Stromal cell of bone marrow (primary cell): ENCODE results near the gene UBL4B.
A peak's percentile ranks its signal among the peaks of the same experiment; 100 is the strongest.

Experiments
- DNase-seq: peaks from one replicate; pipeline ENCODE4 v3.0.0-alpha.2; 2012; ENCODE audit warnings: low read depth

The UBL4B gene

DNA sequence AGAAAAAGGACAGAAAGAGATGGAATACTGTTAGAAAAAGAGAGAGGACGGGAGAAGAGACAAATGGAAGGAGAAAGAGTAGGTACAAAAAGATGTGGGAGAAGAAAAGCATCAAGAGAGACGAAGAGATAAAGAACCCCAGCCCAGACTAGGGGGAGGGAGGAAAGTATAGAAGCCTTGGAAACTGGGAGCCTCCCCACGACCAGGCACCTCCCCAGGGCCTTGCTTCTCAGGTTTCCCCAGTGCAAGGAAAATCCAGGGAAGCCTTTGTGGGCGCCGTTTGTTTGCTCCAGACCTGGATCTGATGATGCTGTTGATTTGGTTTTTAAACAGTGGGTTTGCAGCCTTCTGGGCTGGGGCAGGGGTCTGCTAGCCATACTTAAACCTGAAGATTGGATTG, 26.6 kb upstream of the UBL4B start:
- no peak for DNase-seq

DNA sequence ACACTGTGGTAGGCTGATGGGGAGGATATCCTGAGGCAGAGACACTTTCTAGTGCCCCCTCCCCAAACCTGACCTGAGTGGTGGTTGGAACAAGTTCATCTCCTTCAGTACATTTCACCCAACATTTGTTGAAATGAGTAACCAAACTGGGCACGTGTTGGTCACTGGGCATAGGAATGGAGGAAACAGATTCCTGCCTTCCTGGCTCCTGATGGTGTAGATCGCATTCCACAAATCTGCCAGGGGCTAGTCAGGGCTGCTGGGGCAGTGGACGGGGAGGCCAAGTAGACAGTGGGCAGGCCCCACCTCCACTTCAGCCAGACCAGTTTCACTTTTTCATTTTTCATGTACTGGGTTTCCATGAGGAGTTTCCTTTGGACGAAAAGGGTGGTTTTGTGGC, 25.3 kb upstream of the UBL4B start:
- no peak for DNase-seq

DNA sequence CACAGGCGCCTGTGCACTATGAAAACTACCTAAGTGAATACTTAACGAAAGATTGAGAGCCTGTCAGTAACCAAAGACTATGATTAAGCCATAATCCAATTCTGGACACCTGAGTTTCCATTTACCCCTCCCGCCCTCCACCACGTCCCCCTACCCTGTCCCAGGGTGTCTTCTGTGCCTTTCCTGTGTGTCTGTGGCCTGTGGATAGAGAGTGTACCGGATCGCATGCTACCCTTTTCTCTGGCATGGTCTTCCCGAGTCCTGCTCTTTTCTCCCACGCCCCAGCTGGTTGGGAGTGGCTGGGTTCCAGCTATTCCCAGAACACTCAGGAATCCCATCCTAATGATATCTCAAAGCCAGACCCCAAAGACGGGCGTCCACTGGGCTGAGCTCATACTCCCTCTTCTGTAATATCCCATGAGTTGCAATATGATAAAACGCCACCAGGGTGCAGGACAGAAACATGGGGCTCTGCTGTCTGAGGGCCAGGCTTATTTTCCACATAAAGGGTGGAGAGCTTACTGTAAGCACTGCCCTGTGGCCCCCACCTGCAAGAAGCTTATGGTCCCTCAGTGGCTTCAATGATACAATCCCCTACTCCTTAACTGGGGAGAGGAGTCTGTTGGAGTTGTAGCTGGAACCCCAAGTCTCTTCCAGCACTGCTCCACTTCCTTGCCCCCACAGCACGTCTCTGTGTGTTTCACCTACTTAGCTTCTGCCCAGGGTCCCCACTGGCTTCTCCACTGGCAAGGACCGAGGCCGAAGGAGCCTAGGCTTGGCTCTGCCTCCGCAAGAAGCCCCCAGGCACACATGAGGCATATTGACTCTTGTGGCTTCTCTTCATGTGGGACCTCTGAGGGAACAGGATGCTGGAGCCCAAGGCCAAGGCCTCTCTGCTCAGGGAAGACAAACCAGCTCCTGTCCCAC, 24.2 kb upstream of the UBL4B start:
- DNase-seq: peak; percentile 39

DNA sequence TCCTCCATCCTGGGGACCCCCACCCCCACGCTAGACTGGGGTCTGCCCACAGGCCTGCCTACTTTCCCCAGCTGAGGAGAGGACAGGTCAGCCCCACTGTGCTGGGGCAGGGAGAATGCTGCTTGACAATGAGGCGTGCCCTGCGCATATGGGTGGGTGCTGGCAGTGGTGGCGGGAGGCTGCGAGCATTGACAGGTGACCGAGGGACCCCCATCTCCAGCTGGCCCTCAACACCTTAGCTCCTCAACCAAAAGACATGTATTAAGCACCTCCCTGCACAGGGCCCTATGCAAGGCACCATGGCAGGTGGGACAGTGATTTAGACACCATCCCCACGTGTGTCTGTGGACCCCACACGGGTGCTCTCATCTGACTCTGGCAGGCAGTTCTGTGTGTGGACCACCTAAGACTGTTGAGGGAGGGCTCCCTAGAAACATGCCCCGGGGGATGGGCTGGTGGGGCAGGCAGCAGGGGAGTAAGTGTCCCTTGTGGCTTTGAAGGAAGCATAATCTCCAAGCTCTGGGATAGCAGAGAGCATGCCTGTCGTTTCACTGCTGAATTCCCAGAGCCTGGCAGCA, 23.4 kb upstream of the UBL4B start:
- no peak for DNase-seq

DNA sequence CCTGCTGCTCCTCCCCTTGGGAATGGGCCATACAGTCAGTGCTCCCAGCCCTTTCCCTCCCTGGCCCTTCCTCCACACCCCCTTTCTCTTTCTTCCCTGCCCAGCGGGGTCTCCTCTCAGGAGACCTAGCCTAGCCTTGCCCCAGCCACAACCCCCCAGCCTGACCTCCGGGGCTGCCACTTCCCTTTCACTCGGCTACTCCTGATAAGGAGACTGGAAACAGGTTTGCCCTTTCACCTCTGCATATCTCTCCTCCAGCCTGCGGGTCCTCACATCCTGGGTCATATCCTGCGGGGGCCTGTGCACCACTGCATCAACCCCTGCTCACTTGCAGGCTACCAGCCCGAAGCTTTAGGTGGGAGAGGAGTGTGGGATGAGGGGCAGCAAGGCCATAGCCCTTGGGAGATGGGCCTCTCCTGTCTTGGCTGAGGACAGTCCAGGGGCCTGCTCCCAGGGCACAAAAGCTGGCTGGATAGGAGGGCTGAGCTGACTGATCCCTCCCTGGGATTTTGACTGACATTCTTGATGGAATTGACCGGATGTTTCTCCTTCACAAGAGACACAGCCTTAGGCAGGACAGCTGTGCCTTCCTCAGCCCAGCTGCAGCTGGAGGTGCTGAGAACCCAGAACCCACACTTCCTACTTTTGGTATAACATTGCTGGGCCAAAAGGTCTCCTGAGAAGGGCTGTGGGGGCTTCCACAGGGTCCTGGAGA, 22.5 kb upstream of the UBL4B start:
- DNase-seq: no peak

DNA sequence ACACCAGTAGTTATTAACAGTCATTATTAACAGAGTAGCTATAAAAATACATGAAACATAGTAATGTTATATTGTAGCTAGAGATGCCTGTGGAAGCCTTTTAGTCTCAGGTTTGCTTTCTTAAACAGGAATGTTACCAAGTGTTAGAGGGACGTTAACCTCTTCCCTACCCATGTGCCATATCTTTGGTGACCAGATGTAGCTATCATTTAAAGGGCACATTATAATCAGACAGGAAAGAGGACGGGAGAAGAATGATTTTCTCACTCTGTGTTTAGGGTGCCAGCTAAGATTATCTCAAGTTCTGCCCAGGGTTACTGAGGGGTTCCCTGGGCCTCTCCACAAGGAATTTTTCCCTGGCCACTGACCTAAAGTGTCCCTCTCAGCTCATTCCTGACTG, 20.9 kb upstream of the UBL4B start:
- DNase-seq: no peak

DNA sequence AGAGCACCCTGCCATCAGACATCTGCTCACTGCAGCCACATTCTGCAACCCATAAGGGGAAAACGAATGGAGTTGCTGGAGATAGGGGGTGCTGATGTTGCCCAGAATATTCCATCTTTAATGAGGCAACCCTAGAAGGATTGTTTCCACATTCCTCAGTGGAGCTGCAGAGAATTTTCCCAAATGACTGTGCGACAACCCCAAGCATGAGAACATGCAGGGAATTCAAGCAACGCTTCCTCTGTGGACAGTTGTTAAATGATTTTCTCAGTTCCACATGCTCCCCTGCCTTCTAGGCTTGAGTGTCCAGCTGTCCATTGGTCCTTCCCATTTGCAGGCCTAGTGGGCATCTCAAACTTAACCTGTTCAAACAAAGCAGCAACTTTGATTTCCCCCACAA, 20.5 kb upstream of the UBL4B start:
- DNase-seq: no peak

DNA sequence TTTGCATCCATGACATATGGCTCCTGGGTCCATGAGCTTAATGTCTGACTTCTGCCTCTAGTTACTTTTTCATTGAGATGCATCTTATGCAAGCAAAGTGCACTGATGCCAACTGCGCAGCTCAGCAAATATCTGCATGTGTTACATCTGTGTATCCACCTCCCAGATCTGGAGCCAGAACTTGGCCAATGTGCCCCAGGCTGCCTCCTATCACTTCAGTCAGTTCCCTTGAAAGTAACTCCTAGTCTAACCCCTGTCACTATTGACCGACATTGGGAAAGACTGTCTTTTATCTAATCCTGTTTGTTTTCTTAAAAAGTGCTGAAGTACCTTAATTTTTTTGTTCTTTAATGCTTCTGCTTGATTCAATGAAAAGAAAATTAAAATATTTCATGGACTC, 19.3 kb upstream of the UBL4B start:
- no peak for DNase-seq

DNA sequence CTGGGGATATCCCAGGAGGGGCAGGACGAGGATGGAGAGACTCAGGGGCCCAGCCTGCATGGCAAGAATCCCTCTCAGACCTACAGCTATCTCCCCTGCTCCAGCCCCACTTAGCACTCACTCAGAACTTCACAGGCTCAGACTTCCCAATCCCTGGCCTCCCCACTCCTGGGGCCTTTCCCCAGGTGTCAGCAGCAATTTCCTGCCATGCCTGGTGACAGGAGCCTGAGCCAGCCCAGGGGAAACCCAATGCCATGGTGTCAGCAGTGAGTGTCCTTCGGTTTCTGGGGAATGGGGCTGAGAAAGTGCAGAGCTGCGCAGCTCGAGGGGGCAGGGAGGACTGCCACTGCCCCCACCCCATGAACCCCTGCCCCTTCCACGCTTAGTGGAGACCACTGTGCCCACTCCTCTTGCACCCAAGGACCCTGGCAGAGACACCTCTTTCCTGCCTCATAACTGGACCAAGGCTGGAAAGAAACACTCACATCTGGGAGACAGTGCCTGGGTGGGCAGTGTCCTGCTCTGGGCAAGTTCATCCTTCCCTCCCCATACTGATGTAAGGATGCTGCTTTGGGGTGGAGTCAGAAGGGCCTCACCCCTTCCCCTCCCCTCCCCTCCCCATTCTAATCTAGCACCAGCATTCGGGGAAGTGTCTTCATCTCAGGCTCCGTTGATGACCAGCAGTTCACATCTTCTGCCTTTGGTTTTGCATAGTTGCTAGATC, 17.1 kb upstream of the UBL4B start:
- no peak for DNase-seq

DNA sequence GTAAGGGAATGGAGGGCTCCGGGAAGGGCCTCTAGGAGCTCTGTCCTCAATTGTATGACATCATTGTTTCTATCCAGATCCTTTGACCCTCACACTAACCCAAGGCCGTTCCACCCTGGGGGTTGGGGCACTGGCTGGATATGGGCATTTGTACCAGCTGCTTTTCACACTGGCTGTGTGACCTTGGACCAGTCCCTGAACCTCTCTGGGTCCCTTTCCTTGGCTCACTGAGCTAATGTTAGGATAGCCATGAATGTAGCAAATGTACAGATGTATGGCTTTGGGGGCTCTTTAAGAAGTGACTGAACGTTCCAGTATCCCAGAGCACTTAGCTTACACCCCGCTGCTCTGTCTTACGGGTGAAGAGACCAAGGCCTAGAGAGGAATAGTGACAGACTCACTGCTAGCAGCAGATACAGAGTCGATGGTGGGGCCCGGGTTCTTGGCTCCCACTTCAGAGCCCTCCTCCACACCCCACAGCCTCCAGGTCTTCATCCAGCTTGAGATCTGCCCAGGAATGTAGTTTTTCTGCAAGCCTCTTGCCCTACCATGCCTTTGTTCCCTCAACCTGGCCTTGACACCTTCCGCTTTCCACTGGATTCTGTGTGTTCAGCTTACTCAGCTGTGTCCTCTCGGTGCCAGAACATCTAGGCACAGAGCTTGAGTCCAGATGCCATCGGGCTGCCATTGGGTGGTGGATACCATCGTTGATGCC, 14.6 kb upstream of the UBL4B start:
- DNase-seq: no peak

DNA sequence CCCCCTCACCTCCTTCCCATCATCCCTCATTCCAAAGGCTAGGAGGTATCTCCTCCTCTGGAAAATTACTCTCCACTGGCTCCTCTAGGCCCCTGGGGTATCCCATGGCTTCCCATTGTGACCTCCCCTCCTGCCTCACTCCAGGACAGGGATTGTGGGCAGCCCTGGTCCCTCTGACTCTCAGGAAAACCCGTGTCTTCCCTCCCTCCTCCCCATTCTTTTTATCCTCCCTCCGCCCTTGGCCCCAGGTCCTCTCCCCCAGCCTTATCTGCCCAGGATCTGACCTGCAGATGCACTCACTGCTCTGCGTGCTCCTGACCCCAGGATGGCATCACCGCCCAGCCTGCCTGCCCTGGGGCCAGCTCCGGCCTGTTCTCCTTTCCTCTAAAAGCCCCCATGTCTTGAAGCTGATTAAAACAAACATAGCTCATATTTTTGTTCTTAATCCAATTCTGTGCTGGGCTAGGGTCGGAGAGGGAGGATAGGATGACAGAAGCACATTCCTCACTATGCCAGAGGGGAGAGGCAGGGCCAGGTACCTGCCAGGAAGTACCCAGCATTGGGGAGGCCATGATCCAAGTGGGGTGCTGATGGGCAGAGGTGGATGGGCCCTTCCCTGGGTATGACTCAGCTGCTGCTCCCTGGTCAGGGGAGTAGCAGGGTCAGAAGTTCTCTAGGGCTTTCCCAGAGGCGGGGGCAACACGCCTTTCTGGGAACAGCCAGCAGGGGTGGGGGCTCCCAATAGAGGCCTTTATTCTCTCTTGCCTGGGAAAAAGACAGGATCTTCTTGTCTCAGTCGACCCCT, 13.8 kb upstream of the UBL4B start:
- no peak for DNase-seq

DNA sequence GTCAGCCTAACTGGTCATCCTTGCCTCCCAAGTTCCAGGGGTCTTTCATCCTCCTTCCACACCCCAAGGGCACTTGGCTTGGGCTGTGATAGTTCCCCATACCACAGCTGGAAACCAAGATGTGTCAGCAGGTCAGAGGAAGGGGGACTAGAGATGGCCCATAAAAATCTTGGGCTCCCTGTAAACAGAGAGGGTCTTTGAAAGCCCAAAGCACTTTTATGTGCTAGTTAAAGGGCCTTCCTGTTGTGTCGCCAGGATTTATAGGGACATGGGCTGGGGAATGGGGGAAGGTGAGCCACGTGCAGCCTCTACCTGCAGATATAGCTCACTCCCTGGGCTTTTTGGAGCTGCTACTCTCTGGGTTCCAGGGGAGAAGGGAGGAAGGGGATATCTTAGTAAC, 11.9 kb upstream of the UBL4B start:
- DNase-seq: no peak

DNA sequence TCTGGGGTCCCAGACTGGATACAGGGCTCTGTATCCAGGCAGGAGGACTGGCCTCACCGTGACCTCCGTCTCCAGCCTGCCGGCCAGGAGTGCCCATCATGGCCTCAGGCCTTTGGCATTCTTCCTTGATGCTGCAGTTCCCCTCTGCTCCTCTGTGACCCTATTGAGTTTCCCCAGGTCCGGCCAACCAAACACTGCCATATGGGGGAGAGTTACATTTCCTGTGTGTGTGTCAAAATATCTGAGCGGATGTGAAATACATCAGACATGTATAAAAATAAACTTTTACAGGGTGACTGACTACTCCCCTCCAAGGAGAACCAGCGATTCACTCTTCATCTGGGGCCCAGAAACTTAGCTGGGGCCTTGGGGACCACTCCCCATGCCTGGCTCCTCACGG, 10.2 kb upstream of the UBL4B start:
- DNase-seq: no peak

DNA sequence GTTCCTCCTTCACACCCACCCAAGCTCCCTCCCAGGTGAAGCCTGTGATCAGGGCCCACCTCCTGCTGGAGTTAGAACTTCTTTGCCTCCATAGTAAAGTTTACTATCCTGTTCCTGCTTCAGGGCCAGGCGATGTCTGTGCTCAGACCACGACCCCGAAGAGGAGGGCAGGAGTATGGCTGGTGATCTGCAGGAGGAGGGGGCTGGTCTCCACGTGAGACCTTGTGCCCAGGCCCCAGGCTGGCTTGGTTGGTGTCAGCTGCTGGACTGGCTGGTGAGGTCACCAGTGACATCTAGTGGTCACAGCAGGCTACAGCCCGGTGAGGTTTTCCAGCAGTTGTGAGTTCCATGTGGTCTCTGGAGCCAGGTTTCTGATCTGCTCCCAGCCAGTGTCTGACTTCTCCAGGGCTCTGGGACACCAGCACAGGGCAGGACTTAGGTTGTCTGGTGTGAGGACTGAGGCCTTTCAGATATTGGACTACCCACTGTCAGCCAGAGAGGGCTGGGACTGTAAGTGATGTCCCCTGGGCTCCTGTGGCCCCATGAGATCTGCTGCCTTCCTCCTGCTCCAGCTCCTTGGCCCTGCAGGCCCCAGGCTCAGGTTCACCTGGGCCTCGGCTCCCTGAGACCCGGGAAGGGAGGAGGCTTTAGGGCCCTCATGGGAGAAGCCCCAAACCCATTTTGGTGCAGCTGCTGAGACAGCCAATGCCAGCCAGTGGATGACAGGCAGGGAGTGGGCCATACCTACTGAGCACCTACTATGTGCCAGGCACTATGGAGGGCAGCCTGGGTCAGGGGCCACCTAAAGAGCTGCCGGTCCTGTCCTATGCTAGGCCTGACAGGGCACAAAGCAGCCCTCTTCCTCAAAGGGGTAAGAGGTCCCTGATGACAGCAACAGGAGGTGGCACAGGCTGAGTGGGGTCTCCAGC, 6.0 kb upstream of the UBL4B start:
- peak; percentile 33 for DNase-seq

DNA sequence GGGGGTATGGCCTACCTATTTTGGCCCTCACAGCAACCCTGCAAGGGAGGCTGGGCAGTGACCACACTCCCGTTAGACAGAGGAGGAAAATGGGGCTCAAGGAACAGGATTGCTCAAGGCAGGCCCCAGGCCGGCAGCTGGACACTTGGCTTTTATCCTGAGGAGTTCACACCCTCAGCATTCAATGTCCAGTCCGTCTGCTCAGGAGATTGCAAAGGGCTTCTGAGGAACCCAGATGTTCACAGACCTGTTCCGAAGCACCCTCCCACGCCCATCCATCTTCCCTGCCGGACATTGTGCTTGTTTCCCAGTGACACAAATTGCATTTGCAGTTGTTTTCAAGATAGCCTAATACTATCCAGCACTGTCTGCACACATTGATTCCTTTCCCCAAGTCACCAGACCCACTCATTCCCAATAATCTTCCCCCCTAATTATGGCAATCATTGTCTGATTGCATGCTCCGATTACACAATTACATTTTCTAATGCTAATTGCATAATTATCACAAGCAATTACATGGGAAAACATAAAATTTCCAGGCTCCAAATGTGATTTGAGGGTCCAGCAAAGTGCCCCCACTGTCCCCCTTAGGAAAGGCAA, 4.3 kb upstream of the UBL4B start:
- no peak for DNase-seq

DNA sequence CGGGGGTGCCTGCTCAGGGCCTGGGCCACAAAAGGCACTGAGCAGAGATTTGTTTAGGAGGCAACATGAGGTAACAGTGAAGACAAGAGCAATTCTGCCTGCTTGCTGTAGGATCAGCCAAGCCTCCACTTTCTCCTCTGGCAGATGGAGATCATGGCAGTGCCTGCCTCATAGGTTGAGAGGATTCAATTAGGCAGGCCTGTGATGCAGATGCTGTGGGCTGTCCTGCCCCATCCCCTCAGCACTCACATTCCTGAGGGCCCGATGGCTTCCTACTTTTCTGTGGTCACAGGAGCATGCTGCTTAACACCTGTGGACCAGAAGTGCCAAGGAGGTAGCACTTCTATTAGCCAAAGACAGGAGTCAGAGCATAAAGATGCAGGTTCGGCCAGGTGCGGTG, 1.2 kb upstream of the UBL4B start:
- no peak for DNase-seq

DNA sequence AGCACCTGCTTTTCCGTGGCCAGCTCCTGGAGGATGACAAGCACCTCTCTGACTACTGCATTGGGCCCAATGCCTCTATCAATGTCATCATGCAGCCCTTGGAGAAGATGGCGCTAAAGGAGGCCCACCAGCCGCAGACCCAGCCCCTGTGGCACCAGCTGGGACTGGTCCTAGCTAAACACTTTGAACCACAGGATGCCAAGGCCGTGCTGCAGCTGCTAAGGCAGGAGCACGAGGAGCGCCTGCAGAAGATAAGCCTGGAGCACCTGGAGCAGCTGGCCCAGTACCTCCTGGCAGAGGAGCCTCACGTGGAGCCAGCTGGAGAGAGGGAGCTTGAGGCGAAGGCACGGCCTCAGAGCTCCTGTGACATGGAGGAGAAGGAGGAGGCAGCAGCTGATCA, 413 bp downstream of the UBL4B start:
- no peak for DNase-seq

DNA sequence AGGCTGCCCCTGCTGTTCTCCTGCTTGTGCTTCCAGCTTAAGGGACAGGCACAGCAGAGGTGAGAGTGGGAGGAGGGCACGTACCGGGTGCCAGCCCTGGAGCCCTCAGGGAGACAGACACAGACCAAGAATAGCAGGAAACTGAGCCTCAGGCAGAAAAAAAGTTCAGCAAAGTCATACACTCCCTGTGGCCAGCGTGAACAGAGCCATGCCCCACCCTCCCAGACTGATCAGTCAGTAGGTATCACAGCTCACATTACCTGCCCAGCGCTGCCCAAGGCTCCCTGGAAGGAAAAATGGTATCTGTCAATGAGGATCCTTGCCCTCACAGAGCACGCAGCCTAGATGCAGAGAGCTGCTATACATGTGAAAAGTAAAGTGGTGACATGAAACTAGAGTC, 1.3 kb downstream of the UBL4B start:
- DNase-seq: no peak

DNA sequence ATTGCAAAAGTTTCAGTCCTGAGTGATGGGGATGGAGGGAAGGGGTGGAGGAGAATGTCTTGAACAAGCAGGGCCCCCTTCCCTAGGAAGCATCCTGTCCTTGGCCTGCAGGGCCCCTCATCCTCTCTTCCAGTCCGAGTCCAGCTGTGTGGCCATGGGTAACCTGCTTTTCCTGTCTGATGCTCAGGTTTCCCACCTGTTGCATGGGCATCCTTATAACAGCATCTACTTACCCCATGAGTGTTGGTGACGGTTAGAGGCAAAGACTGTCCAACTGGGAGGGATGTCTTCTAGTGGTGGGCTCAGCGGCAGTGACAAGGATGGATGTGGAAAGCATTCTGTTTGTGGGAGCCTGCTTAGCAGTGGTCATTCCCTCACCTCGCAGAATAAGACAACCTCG, 1.9 kb downstream of the UBL4B start:
- DNase-seq: no peak

DNA sequence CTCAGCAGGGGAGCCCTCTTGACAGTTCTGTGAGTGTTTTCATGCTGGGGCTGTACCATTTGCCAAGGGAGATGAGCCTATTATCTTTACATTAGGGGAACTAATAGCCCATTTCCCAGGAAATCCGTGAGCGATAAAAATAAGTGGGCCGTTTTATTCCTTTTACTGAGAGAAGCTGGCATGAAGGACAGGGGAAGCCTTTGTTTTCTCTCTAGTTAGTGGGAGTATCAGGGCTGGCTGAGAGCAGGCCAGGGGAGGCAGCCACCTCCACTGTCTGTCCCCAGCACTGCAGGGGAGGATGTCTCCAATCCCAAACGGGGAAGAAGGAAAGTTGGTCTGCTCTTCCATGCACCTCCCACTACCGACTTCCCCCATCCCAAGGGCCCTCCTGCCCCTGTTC, 2.5 kb downstream of the UBL4B start:
- DNase-seq: no peak
